Activated CD4-positive, alpha-beta T cell treated with anti-CD3 and anti-CD28 coated beads for 24 hours (primary cell): ENCODE results near the gene RASSF6.
"Not testable (repeated sequence)": the region's sequence is repeated elsewhere in the genome, so short reads cannot be mapped to it uniquely, and the experiment has no call there.

Experiments used
- DNase-seq, 2 donors: peaks; one replicate each; pipeline ENCODE4 v3.0.0-alpha.2; 2020; ENCODE audit warnings: low read depth in 2 of 2

The RASSF6 gene, protein sequence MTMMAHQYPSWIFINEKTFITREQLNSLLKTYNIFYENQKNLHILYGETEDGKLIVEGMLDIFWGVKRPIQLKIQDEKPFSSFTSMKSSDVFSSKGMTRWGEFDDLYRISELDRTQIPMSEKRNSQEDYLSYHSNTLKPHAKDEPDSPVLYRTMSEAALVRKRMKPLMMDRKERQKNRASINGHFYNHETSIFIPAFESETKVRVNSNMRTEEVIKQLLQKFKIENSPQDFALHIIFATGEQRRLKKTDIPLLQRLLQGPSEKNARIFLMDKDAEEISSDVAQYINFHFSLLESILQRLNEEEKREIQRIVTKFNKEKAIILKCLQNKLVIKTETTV

DNA sequence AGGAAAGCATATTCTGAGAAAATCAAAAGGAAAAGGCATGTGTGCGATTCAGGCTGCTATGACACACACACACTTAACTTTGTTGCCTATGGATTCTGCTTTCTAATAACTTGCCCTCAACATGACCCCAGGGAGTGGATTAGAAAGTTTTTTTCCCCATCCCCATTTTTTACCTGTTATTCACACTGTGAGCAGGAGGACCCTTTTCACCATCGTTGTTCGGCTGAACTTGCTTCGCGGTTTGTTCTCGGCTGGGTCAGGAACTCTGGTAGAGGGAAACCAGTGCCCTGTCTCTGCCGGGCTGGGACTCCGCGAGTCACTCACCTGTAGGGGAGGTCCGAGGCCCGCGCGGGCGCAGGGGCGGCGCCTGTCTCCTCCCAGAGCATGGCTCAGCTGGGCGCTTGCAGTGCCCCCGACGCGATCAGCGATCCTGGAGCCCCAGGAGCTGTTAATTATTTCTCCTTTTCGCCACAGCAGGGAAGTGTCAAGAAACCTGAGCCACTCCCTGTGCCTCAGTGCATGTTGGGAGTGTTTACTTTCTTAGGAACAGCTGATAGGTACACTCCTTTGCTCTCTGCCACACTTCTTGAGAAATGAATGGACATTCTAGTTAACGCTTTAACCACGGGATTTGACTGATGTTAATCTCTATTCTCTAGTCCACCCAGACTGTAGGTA is at the start of gene RASSF6:
RASSF6 (minus strand) TSS at position 322 of the 678 bp plus-strand sequence. CDS start 8,641 bp downstream, outside the sequence.
- DNase-seq, result peak in 1 of 2 donors; percentile 1

DNA sequence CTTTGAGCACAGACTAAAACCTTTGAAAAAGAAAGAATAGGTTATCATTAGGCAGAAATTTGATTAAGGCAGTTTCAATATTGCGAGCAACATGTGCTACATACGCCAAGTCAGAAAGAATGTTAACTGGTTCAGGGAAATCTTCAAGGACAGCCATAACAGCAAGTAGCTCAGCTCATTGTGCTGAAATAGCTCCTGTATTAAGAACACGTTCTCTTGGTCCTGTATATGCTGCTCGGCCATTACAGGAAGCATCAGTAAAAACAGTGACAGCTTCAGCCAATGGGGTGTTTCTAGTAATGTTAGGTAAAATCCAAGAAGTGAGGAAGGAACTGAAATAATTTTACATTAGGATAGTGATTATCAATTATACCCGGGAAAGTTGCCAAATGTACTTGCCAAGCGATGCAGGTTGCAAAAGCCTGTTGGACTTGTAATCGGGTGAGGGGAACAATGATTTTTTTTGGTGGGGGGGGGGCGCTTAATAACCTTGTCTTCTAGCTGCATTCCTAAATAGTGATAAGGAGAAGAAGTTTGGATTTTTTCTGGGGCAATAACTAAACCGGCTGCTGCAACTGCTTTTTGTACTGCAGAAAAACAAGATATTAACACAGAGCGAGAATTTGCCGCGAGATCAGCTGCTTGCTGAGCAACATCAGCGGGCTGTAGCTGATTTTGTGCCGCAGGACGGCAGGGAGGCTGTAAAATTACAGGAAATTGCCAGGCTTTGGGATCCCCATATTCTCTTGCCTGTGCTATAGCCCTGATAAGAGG is 49.4 kb upstream of the RASSF6 start:
- DNase-seq, result no peak

DNA sequence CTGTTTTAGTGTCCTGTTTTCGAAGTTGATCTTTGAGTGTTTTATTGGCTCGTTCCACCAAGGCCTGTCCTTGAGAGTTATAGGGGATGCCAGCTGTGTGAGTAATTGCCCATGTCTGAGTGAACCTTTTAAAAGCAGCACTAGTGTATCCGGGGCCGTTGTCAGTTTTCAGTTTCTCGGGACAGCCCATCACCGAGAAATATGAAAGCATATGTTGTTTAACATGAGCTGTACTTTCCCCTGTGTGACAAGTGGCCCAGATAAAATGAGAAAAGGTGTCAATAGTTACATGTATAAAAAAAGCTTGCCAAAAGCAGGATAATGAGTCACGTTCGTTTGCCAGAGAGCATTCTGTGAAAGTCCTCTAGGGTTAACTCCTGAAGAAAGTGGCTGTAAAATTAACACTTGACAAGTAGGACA is 48.6 kb upstream of the RASSF6 start:
- DNase-seq, result no peak

DNA sequence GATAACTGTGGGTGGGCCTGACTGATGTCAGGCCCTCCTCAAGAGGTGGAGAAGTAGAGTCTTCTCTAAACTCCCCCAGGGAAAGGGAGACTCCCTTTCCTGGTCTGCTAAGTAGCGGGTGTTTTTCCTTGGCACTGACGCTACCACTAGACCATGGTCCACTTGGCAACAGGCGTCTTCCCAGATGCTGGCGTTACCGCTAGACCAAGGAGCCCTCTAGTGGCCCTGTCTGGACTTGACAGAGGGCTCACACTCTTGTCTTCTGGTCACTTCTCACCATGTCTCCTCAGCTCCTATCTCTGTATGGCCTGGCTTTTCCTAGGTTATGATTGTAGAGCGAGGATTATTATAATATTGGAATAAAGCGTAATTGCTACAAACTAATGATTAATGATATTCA is 45.7 kb upstream of the RASSF6 start:
- not testable (repeated sequence) for DNase-seq

DNA sequence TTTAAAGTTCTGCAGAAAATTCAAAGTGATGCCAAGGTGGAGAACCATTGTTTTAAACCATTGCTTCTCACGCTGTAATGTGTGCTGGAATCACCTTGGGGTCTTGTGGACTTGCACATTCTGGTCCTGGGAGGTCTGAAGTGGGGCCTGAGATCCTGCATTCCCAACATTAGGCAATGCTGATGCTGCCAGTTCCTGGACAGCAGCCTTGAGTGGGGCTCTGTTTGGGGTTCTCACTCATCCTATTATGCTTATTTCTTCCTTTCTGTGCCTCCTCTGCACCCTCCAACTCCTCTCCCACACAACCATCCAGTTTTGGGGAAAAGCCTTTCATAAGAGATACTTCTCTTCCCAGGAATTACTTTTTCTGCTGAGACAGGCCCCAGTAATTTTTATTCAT is 44.2 kb upstream of the RASSF6 start:
- no peak for DNase-seq

DNA sequence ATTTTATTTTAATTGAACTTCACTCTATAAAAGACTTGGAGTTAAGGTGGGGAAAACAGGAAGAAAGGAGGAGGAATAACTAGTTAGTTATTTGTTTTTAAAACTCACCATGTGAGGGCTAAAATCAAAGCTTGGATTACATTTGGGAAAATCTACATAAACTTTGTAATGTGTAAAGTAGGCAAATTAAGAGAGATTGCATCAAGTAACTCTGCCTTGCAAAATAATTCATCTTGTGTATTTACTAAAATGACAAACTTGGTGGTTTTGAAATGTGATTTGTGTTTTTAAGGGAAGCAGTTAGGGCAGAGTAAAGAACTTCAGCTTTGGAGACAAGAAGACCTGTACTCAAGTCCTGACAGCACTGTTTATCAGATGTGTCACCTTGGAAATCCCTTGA is 43.3 kb upstream of the RASSF6 start:
- no peak for DNase-seq

DNA sequence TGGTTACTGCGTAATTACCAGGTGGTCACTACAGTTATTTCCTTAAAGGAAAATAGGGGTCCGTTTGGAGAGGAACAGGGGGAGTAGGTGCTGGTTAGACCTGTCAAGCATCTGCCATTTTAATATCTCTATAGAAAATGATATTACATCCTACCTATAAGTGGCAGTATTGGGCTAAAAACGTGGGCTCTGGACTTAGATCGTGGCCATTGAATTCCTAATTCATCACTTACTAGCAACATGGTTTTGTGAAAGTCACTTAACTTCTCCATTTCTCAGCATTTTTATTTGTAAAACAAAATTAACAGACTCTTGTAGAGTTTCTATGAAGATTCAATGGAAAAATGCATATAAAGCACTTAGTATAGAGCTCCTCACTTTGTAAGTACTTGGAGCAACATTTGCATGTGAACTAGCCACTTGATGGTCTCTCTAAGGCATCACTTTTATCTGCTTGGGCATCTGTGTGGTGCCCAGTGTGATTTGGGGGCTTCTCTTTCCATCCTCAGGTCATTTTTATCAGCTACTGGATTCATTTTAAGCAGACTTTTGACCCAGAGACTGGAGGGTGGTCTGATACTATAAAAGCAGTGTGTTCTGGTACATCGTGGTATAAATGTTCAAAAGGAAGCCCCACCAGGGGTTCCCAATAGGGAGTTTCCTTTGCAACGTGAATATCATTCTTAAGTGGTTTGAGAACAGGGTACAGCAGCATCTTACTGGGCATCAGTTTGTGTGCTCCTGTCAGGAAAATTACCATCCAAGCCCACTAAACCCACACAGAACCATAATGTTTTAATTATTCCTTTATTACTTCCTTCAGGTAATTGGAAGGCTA is 42.7 kb upstream of the RASSF6 start:
- no peak for DNase-seq

DNA sequence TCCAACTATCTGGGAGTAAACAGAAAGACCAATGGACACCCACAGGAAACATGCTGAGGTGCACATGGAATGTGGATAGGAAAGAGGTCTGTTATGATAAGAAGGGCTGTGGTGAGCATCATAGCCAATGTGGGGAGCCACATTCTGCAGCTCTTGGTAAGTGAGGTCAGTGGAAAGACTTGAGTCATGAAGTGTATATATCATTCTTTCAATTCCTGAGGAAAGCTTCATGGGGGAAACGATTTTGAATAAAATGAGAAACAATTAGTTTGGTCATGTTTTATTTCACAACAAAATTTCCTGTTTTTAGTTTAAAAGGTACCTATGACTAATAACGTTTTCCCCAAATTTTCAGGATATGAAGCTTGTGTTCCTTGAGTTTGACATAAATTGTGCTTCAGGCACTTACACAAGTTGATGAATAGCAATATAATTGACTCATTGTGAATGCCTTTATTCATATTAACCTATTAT is 41.4 kb upstream of the RASSF6 start:
- DNase-seq, result no peak

DNA sequence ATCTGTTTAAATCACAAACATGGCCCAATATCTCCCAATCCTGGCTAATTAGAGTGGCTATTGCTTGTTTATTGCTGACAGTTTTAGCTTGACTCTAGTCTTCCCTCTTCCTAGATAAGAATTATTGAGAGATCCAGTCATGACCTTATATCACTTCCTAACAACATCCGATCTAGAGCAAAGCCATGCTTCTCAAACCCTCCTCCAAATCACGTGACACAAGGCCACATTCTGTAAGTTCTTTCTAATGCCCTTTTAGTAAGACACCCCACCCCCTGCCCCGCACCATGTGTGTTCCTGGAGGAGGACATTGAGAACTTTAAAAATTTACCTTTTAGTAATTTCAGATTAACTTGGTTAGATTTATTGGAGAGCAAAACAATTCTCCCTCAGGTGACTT is 40.6 kb upstream of the RASSF6 start:
- DNase-seq, result no peak

DNA sequence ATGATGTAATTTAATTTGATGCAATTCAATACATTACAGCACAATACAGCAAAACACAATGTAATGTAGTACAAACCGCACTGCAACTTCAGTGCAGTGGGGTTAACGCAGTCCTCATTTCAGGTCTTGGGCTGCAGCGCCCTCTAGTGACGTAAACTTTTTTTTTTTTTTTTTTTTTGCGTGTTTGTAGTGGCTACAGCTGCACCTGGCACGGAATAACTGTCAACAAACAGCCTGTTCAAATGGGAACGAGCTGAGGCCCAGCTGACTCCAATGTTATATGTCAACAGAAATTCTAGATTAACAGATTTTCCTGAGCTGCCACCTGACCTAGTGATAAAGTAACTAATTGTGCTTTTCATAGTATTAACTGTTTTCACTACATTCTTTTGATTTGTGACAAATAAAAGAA is 33.5 kb upstream of the RASSF6 start:
- DNase-seq, result no peak

DNA sequence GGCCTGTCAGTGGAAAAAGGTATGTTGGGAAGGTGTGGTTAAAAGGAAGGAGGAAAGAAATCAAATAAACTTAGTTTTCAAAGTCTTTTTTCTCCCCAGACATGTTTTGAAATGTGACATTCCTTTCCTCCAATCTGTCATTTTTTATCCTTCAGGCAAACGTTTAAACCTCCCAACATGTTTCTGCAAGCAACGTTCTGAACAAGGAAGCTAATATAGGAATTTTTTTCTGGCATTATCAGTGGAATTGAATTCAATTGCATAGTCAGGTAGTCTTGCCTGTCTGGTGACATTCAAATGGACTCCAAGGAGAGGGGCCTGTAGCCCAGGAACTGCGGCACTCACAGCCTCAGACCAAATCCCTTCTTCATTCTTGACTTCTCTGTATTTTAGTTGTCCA is 30.0 kb upstream of the RASSF6 start:
- no peak for DNase-seq

DNA sequence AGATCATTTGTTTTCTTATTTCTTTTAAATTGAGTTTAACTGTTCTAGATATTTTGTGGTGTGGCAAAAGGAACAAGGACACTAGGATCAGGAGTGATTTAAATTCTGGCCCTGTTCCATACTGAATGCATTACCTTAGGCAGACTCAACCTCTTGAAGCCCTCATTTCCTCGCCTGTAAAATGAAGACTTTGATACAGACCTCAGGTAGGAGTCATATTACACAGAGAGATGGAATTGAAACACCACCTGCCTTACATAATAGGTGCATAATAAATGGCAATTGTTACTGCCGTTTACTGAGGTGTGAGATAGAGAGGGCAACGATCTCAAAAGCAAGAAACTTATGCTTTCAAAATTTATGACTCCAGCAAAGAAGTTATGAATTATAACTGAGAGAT is 28.2 kb upstream of the RASSF6 start:
- no peak for DNase-seq

DNA sequence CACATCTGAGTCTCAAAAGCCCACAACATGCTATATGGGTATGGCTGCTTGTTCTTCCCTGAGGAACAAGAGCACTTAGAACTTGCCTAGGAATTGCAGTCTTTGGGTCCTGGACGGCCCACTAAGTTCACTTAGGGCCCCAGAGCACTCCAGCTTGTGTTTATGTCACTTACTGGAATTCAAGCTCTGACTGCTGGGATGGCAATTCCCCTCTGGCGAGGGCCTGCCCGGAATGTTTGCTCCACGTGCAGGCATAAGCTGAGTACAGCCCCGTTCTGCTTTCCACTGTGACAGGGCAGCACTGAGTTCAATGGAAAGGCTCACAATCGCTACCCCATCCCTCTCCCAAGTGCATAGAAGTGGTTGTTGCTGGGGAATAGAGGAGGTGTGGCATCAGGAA is 25.9 kb upstream of the RASSF6 start:
- DNase-seq, result no peak

DNA sequence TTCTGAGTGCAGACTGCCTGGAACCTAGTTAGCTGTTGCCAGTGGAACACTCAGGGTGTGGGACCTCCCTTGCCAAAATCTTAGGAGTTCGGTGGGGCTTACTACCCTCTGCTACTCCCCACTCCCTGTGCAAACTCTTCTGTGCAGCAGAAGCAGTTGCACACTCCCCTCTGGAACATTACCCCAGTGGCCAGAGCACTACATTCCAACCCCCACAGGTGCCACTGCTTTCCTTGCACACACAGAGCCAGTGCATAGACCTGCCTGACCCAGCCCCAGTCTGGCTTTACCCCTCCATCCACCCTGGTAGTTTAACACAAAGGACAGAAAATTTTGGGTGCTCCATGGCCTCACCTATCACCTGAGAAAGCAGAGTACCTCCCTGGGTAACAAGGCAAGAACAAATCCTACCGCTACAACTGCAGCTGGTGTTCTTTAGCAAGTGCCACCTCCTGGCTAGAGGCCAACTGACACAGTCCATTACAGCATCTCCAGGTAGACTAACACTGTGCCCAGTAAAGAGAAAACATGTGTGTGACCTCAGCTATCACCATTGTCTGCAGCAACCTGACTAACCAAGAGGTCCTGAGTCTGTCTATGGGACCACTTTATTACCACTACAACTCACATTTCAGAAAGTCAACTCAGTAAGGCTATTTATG is 11.5 kb upstream of the RASSF6 start:
- DNase-seq, result no peak

DNA sequence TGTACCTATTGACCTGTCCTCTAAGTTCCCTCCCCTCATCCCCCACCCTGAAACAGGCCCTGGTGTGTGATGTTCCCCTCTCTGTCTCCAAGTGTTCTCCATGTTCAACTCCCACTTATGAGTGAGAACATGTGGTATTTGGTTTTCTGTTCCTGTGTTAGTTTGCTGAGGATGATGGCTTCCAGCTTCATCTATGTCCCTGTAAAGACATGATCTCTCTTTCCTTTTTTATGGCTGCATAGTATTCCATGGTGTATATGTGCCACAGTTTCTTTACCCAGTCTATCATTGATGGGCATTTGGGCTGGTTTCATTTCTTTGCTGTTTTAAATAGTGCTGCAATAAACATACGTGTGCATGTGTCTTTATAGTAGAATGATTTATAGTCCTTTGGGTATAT is 8.6 kb upstream of the RASSF6 start:
- DNase-seq, result not testable (repeated sequence)

DNA sequence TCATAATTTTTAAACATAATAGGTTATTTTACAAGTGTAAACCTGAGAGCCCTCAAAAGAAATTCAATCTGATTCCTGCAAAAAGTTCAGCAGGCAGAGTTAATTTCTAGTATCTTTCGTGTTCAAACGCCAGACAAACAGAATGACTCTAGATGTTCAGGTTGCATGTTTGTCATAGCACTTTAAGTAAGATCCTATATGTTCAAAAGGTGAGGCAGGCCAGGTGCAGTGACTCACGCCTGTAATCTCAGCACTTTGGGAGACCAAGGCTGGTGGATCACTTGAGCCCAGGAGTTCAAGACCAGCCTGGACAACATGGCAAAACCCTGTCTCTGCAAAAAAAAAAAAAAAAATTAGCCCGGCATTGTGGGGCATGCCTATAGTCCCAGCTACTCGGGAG is 1.1 kb upstream of the RASSF6 start:
- DNase-seq, result no peak

DNA sequence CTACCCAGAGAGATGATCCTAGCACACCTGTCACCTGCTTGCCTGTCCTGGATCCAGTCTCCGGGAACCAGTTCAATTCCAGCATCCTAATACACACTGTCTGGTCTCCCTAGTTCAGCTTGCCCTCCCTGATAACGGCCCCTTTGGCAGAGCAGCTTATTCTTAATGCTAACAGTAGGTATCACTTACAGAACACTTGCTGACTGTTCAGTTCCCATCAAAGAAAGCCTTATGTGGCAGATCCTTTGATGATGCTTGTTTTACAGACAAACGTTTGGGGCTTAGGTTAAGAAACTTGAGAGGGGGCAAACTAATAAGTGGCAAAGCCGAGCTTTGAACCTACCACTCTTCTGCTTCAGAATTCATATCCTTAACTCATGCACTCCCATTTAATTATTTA is 890 bp downstream of the RASSF6 start:
- DNase-seq, result no peak

DNA sequence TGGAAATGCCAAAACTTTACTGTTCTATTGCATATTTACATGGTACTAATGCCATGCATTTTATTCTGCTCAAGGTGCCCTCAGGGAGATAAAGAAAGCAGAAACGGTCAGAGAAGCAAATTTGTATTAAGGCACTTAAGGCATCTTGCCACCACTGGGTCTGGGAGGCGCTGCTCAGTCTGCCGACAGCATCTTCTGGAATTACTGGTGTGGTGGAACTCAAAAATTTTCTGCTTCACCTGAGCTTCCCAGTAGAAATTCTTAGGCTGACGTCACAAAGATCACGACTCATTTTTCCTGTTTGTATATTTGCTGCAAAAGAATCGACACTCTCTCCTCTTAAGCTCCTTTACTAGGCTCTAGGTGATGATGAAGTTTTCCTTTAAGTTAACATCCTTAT is 3.0 kb downstream of the RASSF6 start:
- DNase-seq, result no peak

DNA sequence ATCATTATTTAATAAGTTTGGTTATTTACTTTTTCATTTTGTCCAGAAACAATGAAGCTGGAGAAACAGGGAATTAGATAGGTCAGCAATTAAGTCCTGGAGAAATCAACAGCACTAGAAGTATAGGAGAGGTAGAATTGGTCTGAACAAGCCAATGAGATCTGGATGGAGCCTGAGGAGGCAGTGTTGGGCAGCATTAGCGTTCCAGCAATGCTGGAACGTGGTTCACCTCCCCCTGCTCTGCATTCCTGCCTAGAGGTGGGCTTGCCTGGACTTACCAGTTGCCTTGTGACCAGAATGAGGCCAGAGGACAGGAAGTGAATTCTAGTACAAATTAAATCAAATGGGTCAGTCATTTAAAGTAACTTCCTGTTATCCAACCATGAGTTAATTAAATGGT is 4.6 kb downstream of the RASSF6 start:
- no peak for DNase-seq

DNA sequence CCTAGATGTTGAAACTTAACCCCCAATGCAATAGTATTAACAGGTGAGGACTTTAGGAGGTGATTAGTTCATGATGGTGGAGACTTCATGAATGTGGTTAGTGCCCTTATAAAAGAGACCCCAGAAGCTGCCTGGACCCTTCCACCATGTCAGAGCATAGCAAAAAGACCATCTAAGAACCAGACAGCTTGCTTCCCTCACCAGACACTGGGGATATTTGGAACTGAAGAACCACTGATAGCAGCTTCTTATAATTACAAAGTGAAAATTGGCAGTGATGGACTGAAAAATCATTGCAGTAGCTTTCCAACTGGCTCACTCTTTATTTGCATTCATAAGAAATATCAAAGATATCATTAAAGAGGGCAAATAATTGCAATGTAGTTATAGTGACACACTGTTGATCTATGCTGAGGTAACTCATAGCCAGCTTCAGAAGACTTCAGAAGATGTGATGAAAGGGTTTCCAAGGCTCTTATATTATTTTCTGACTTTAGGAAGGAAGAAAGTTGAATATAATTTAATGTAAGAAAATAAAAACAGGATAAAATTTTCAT is 5.8 kb downstream of the RASSF6 start:
- no peak for DNase-seq

DNA sequence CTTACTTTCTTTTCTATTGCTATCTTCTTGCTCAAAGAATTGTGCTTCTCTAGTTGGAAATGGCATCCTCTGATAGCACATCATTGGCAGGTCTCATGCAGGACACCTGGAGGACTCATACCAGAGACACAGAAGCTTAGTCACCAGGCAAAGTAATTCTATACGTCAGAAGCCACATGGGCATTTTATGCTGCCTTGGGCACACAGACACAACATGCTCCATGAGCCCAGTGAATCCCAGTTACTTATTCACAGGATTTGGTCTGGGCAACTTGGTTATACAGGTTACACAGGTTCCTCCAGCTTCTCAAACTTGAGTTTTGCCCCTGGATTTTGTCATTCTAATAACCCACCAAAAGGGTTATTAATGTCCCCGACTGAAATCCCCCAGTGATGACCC is 7.1 kb downstream of the RASSF6 start:
- no peak for DNase-seq
